GM13976 (cell line): ENCODE results near the gene PTPRB.

Experiments
- DNase-seq: peaks from one replicate; pipeline ENCODE4 v3.0.0; 2012; ENCODE audit warnings: low spot score
- CTCF ChIP-seq: IDR thresholded peaks from 2 replicates; pipeline ENCODE4 v1.5.1; 2012; ENCODE audit warnings: borderline replicate concordance, mild to moderate bottlenecking; ENCODE audit not compliant: insufficient read depth; ENCODE audit errors: extremely low read depth, missing control alignments, control extremely low read depth
- in situ Hi-C: fragments of 300-500 bp; cut with MboI; formaldehyde crosslinking; loops from one replicate; pipeline ENCODE4 v1.12.0; 2022; ENCODE audit warnings: low sequenced_read_pairs, mixed read lengths, inconsistent platforms; ENCODE audit not compliant: unreplicated experiment

Gene PTPRB

GRCh38 chr12:70557583-70558191, 79.5 kb downstream of the PTPRB start:
- in situ Hi-C loops = no loop called here
- no peak for DNase-seq
- no peak for TF ChIP-seq CTCF

- in situ Hi-C loops = no loop called here
- no peak for DNase-seq
- no peak for TF ChIP-seq CTCF
Observed at GRCh38 chr12:70556179-70556869, 80.9 kb downstream of the PTPRB start.

- no peak for TF ChIP-seq CTCF
- in situ Hi-C loops = no loop called here
Observed at GRCh38 chr12:70555081-70555480, 82.1 kb downstream of the PTPRB start.

GRCh38 chr12:70553391-70553859, 83.8 kb downstream of the PTPRB start:
- TF ChIP-seq CTCF = no peak
- in situ Hi-C loops = no loop called here
- DNase-seq = no peak

More at GRCh38 chr12:70555081-70555480, 82.1 kb downstream of the PTPRB start:
- DNase-seq = no peak

GRCh38 chr12:70551731-70552130, 85.5 kb downstream of the PTPRB start:
- DNase-seq = no peak
- no peak for TF ChIP-seq CTCF
- in situ Hi-C loops = no loop called here

GRCh38 chr12:70550180-70550577, 87.0 kb downstream of the PTPRB start:
- no peak for TF ChIP-seq CTCF
- in situ Hi-C loops = no loop called here

More at GRCh38 chr12:70550180-70550577, 87.0 kb downstream of the PTPRB start:
- DNase-seq = no peak
